GM12878 (cell line): ENCODE results near the gene PLEKHA1. TPM values are rescaled to one million over a fixed set of nuclear protein-coding genes. Genes with fewer than 3 reads are reported as not detected.

Experiments used
- ATAC-seq: fragments of 200-7000 bp; cut with Tn5 transposase; 3 replicates; pipeline ENCODE4 v1.9.1; 2020; ENCODE audit warnings: mild to moderate bottlenecking, moderate library complexity
- BruUV-seq: library from RNA; stranded (reverse); fragments of 400-500 nt; replicated peaks from 2 replicates; lab custom pipeline; 2021; lab: Mats Ljungman, UMichigan
- CTCF ChIA-PET: fragments of 300-600 bp; sonication (Branson Sonifier 250); formaldehyde crosslinking; extraction: SDS; loops from one replicate; lab custom pipeline; 2021; ENCODE audit warnings: inconsistent platforms; lab: Yijun Ruan, JAX
- POLR2A ChIA-PET: fragments of 350-600 bp; formaldehyde crosslinking; extraction: SDS; loops from one replicate; lab custom pipeline; 2021; ENCODE audit warnings: inconsistent platforms; lab: Charles Lee
- RAD21 ChIA-PET: fragments of 300-600 bp; sonication (Branson Sonifier 250); formaldehyde crosslinking; loops from one replicate; lab custom pipeline; 2023; ENCODE audit warnings: antibody characterized with exemption; ENCODE audit not compliant: unreplicated experiment; lab: Charles Lee
- SMC1A ChIA-PET: fragments of 300-600 bp; sonication (Branson Sonifier 250); formaldehyde crosslinking; loops from one replicate; lab custom pipeline; 2023; ENCODE audit not compliant: unreplicated experiment, uncharacterized antibody; lab: Charles Lee
- DNase-seq: peaks from one replicate; pipeline ENCODE4 v3.0.0-alpha.2; 2011; ENCODE audit warnings: low read depth, low spot score
- FAIRE-seq: peaks from 3 replicates; lab custom pipeline; 2011; peaks lifted over from hg19 to GRCh38; lab: Jason Lieb, UNC
- H2AFZ ChIP-seq: 2 replicates; pipeline ENCODE4 v1.6.0; 2011; ENCODE audit warnings: low read depth, low read length, control low read depth; ENCODE audit not compliant: control insufficient read depth
- H3K27ac ChIP-seq: 2 replicates; pipeline ENCODE4 v1.5.1; 2011; ENCODE audit warnings: control low read depth; ENCODE audit not compliant: control insufficient read depth, insufficient read depth
- H3K27me3 ChIP-seq, 2 experiments: replicated peaks in 1 of 2; 2 replicates each; pipeline versions ENCODE4 v1.6.0 to v1.6.1; 2011; ENCODE audit warnings: low read length in 1 of 2; ENCODE audit not compliant: control insufficient read depth in 2 of 2, insufficient read depth in 2 of 2
- H3K36me3 ChIP-seq, 2 experiments: 2 replicates each; pipeline ENCODE4 v1.5.1; 2011; ENCODE audit warnings: low read length in 1 of 2; ENCODE audit not compliant: control insufficient read depth in 2 of 2, insufficient read depth in 2 of 2
- H3K4me1 ChIP-seq: 2 replicates; pipeline ENCODE4 v1.6.1; 2011; ENCODE audit warnings: mild to moderate bottlenecking, low read length, moderate library complexity, mixed read lengths; ENCODE audit not compliant: control insufficient read depth, insufficient read depth
- H3K4me2 ChIP-seq: 2 replicates; pipeline ENCODE4 v1.6.0; 2011; ENCODE audit warnings: control low read depth; ENCODE audit not compliant: control insufficient read depth, insufficient read depth
- H3K4me3 ChIP-seq: fragments of 200-600 bp; sonication (generic); 2 replicates; pipeline ENCODE4 v1.5.1; 2016
- H3K79me2 ChIP-seq: 2 replicates; pipeline ENCODE4 v1.6.0; 2011; ENCODE audit warnings: low read length; ENCODE audit not compliant: control insufficient read depth, insufficient read depth
- H3K9ac ChIP-seq: 2 replicates; pipeline ENCODE4 v1.8.0; 2011; ENCODE audit warnings: low read length, control low read depth, mixed read lengths; ENCODE audit not compliant: control insufficient read depth, insufficient read depth
- H3K9me3 ChIP-seq: replicated peaks from 3 replicates; pipeline ENCODE4 v1.5.1; 2011; ENCODE audit warnings: mild to moderate bottlenecking, low read length; ENCODE audit not compliant: control insufficient read depth, insufficient read depth
- H4K20me1 ChIP-seq: 2 replicates; pipeline ENCODE4 v1.6.0; 2011; ENCODE audit not compliant: control insufficient read depth, insufficient read depth
- DPF2 ChIP-seq: fragments of 450-650 bp; IDR thresholded peaks from 2 replicates; pipeline ENCODE4 v1.6.1; 2017; ENCODE audit warnings: mild to moderate bottlenecking
- ESRRA ChIP-seq: IDR thresholded peaks from 2 replicates; pipeline ENCODE4 v1.6.1; 2012; ENCODE audit warnings: mild to moderate bottlenecking, low read length, improper control_type of control experiment
- GATAD2B ChIP-seq: fragments of 450-650 bp; conservative IDR thresholded peaks from 2 replicates; pipeline ENCODE4 v1.6.1; 2017; ENCODE audit warnings: low read depth, mild to moderate bottlenecking, moderate library complexity
- PML ChIP-seq: IDR thresholded peaks from 2 replicates; pipeline ENCODE4 v1.6.1; 2012; ENCODE audit warnings: low read length, inconsistent platforms
- POLR2AphosphoS2 ChIP-seq: IDR thresholded peaks from 2 replicates; pipeline ENCODE4 v1.6.1; 2011; ENCODE audit warnings: low read depth, mild to moderate bottlenecking, low read length, improper control_type of control experiment, moderate library complexity
- SMAD1 ChIP-seq: fragments of 450-650 bp; IDR thresholded peaks from 2 replicates; pipeline ENCODE4 v1.6.1; 2018; ENCODE audit warnings: mild to moderate bottlenecking, low read depth; ENCODE audit not compliant: partially characterized antibody
- ZBTB40 ChIP-seq: fragments of 450-650 bp; IDR thresholded peaks from 2 replicates; pipeline ENCODE4 v1.6.1; 2016; ENCODE audit warnings: mild to moderate bottlenecking, moderate library complexity, borderline replicate concordance
- ZNF24 ChIP-seq: fragments of 450-650 bp; IDR thresholded peaks from 2 replicates; pipeline ENCODE4 v1.6.1; 2017; ENCODE audit warnings: antibody characterized with exemption, mild to moderate bottlenecking
- ZNF384 ChIP-seq: IDR thresholded peaks from 2 replicates; pipeline ENCODE4 v1.6.1; 2012; ENCODE audit warnings: low read depth, mild to moderate bottlenecking, low read length, improper control_type of control experiment, borderline replicate concordance
- ZNF687 ChIP-seq: fragments of 450-650 bp; IDR thresholded peaks from 2 replicates; pipeline ENCODE4 v1.6.1; 2017; ENCODE audit warnings: mild to moderate bottlenecking, moderate library complexity
- WGBS: methylation state at CpG from one replicate; pipeline ENCODE4 v1.1.6; 2016; ENCODE audit warnings: low lambda C conversion rate; ENCODE audit not compliant: insufficient replicate concordance, insufficient coverage; ENCODE audit errors: missing lambda C conversion rate; 5-methylcytosine and 5-hydroxymethylcytosine counted together
- in situ Hi-C: fragments of 300-500 bp; cut with MboI; formaldehyde crosslinking; loops from 9 replicates; pipeline ENCODE4 v1.14.3; 2018; ENCODE audit warnings: mixed read lengths
- intact Hi-C: fragments of 100-400 bp; cut with micrococcal nuclease; formaldehyde crosslinking; loops from one replicate; pipeline ENCODE4 v1.14.2; 2022; ENCODE audit not compliant: unreplicated experiment
- polyA plus RNA-seq, 11 experiments: library from polyadenylated mRNA; depleted of rRNA in 4 of 11; unstranded in 6 of 11; stranded (reverse) in 5 of 11; fragments of >200 nt; fragmentation: Nextera tagmentation in 4 of 11; fragmentation: Illumina TruSeq in 1 of 11; extraction: Ambion mirVana in 4 of 11; extraction: Trizol in 1 of 11; gene quantifications; 1 replicate in 1 of 11; 2 replicates in 10 of 11; pipeline versions ENCODE4 v1.2.1 to v1.2.3, GENCODE V29; 2011 to 2016; ENCODE audit warnings: inconsistent platforms in 2 of 11, missing spikeins in 2 of 11, low read depth in 1 of 11
- total RNA-seq, 4 experiments: library from RNA; depleted of rRNA in 3 of 4; stranded (reverse); fragments of >200 nt in 3 of 4; fragmentation: Illumina TruSeq in 1 of 4; extraction: Trizol in 1 of 4; gene quantifications; 2 replicates each; pipeline versions ENCODE4 v1.2.1 to v1.2.3, GENCODE V29; 2013 to 2021

Gene PLEKHA1
- total and polyA plus RNA-seq, 10 of the 15 experiments (the other 5 are each of a cell fraction or from before 2014, with no cell fraction given) = 0.15 to 6.0 (median 0.32) TPM

- TF ChIP-seq ZBTB40 = no peak
- no peak for TF ChIP-seq SMAD1
- no peak for TF ChIP-seq ESRRA
- TF ChIP-seq GATAD2B = no peak
- TF ChIP-seq ZNF384 = no peak
- no peak for TF ChIP-seq ZNF24
Measured at GRCh38 chr10:122468926-122469781, 94.6 kb downstream of the PLEKHA1 start (continued).

- H3K79me2 ChIP-seq = no peaks in the 10 kb centered on the region
- intact Hi-C loops (no loop called here), in situ Hi-C loops (no loop called here)
- H3K9me3 ChIP-seq = no peaks in the 10 kb centered on the region
- no peak for DNase-seq
- no peaks in the 10 kb centered on the region for H4K20me1 ChIP-seq
- no peak overlapping the region for H3K27ac ChIP-seq
- peaks cover 3% of the 10 kb centered on the region in 2 experiments; a peak in 3 of 4 replicates for H3K27me3 ChIP-seq
- BruUV-seq = no TSS peak
- no peak overlapping the region for H3K4me2 ChIP-seq
- no peaks in the 10 kb centered on the region for H3K4me1 ChIP-seq
- ChIA-PET SMC1A (no interaction called here), RAD21 (no interaction called here), POLR2A (no interaction called here)
- no peak overlapping the region for H2AFZ ChIP-seq
- no peak for ATAC-seq
- no peaks in the 10 kb centered on the region for H3K36me3 ChIP-seq
- WGBS = 10% methylated on average over 4 of the region's 4 CpGs
- no peak for FAIRE-seq
- no peak for TF ChIP-seq DPF2
- TF ChIP-seq POLR2AphosphoS2 = no peak
- no peak for TF ChIP-seq ZNF687
- TF ChIP-seq PML = no peak
- no peak for TF ChIP-seq ESRRA
- TF ChIP-seq, all 136 proteins: peak for 0
- no peak overlapping the region for H3K4me3 ChIP-seq
- H3K9ac ChIP-seq = no peak overlapping the region
- CTCF ChIA-PET = interaction anchor here (0.8 to 1.0 kb wide), 2 partner anchors 15 to 16 kb away, joined by 3 read pairs; partner anchors contain the start of gene ARMS2
Measured at GRCh38 chr10:122469848-122470247, 95.3 kb downstream of the PLEKHA1 start.
